Right lobe of liver (tissue), 4 donors: ENCODE measurements around the gene CDH13.

Experiments used
- POLR2A ChIP-seq: fragments of 450-650 bp; IDR thresholded peaks from one replicate; pipeline ENCODE4 v1.6.1; 2017; ENCODE audit warnings: antibody characterized with exemption, mild to moderate bottlenecking
- TF ChIP-seq, protein P1 (sequence below), 4 donors: fragments of 200-600 bp in 3 of 4; fragments of 450-650 bp in 1 of 4; IDR thresholded peaks; one replicate each; pipeline versions ENCODE4 v1.5.1 to v1.8.0; 2016 to 2022; ENCODE audit warnings: antibody characterized with exemption in 4 of 4, mild to moderate bottlenecking in 2 of 4
- donor health status: DM: no; HTN: no; CAD: no.
- donor health status: DM: no; HTN: no; CAD: no.
- donor health status: DM: no; HTN: yes; CAD: no.

DNA sequence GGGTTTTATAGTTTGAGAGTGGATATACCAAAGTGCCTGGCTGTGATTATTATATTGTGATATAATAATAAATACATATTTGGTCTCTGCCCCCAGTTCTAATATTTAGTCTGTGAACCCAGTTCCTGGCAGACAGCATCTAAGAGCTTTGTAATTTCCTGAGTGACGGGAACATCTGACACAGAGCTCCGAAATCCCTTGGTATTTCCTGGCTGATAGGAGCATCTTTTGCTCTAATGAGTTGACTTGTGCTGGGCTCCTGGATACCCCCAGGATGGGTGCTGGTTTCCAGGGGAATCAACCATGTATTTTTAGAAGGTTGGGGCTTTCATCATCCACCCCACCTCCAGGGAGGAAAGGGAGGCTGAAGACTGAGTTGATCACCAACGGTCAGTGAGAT is 187.3 kb downstream of the CDH13 start:
- TF ChIP-seq, protein P1, sequence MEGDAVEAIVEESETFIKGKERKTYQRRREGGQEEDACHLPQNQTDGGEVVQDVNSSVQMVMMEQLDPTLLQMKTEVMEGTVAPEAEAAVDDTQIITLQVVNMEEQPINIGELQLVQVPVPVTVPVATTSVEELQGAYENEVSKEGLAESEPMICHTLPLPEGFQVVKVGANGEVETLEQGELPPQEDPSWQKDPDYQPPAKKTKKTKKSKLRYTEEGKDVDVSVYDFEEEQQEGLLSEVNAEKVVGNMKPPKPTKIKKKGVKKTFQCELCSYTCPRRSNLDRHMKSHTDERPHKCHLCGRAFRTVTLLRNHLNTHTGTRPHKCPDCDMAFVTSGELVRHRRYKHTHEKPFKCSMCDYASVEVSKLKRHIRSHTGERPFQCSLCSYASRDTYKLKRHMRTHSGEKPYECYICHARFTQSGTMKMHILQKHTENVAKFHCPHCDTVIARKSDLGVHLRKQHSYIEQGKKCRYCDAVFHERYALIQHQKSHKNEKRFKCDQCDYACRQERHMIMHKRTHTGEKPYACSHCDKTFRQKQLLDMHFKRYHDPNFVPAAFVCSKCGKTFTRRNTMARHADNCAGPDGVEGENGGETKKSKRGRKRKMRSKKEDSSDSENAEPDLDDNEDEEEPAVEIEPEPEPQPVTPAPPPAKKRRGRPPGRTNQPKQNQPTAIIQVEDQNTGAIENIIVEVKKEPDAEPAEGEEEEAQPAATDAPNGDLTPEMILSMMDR (IDR thresholded peaks at IDR 0.05): no peak
- no peak for TF ChIP-seq POLR2A
